H1 (cell line): ENCODE data around the gene SND1. TPM values are rescaled to one million over a fixed set of nuclear protein-coding genes. Genes with fewer than 3 reads are reported as not detected.

Experiments used
- CBX5 ChIP-seq: fragments of 300-800, 300-1000 bp; sonication (generic); IDR thresholded peaks from 2 replicates; pipeline ENCODE4 v1.7.1; 2016; ENCODE audit warnings: antibody characterized with exemption, low read length, low read depth
- SP1 ChIP-seq: IDR thresholded peaks from 2 replicates; pipeline ENCODE4 v1.6.1; 2011; ENCODE audit warnings: low read depth, low read length
- polyA plus RNA-seq, 7 experiments: library from polyadenylated mRNA; depleted of rRNA in 3 of 7; stranded (reverse) in 5 of 7; unstranded in 2 of 7; fragments of >200 nt in 5 of 7; fragments of 200-250 nt in 2 of 7; gene quantifications; 1 replicate in 5 of 7; 2 replicates in 1 of 7; 4 replicates in 1 of 7; pipeline versions ENCODE4 v1.2.1 to v1.2.3, GENCODE V29; 2011 to 2013; ENCODE audit warnings: missing spikeins in 2 of 7, mixed read lengths in 2 of 7
- total RNA-seq: library from RNA; stranded (reverse); fragmentation: NEBNext Ultra II Directional; extraction: Animal tissue kit (Norgen Biotek cat#: 25700); gene quantifications from 2 replicates; pipeline ENCODE4 v1.2.1, GENCODE V29; 2021

Gene SND1
- total and polyA plus RNA-seq, 2 of the 8 experiments (the other 6 are each of a cell fraction or from before 2014, with no cell fraction given), result 122 to 290 TPM

DNA sequence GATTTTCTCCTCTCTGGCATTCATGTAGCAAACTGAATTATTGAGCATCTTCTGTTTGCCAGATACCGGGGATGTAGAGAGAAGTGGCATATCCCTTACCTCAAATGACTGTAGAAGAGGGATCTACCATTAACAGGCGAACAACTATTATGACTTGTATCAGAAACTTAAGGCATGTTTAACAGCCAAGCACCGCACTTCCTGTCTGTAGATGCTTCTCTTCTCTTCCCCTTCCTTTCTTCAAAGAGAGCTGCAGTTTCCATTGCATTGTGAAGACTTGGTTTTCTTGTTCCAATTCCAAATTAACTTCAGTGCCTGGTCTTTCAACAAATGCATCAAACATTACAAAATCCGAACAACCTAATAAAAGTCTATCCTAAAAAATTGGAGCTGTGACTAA, 330.0 kb downstream of the SND1 start (continued):
- TF ChIP-seq CBX5, result no peak
- no peak for TF ChIP-seq SP1
- TF ChIP-seq, all 59 proteins: peak for 0
